ENCODE data around the gene HMGXB4. TPM values are rescaled to one million over a fixed set of nuclear protein-coding genes. Genes with fewer than 3 reads are reported as not detected.

Gene HMGXB4
- total and polyA plus RNA-seq, 2 donors from 2014 or later = 3.7 to 17.3 TPM

DNA sequence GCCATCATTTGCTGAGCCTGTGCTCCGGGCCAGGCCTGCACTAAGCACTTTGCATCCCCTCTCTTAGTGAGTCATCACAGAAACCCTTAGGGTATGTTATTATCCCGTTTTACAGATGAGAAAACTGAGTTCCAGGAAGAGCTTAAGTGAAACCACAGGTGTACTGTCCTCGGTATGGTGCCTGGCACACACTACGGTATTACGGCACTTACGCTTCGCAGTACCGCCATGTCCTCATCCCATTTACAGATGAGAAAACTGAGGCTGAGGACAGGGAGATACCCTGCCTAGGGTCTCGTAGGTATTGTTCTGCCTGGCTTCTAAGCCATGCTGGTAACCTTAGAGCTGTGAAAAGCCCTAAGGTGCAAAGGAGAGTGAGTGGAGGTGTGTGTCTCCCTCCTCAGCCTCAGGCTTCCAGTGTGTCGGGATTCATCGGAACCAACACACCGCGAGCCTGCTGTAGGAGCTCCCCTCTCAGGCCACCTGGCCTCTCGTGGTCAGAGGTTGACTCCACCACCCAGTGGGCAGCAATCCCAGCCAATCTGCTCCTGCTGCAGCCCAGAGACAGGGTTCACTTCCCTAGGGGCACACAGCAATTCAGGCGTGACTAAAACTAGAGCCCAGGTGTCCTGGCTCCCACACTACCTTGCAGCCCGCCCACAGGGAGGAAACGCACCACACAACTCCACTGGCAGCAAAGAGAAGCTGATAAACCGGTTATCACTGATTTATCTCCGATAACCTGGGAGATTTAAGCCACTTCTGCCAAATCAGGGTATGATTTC lies 84.0 kb downstream of the HMGXB4 start:
- Histone ChIP-seq H3K9ac (ENCODE audit: low read length in 3 of 3) (no peak overlapping the region), H3K27me3 (ENCODE audit: control insufficient read depth, insufficient read depth, low read length) (no peaks in the 10 kb centered on the region), H3K9me3 (ENCODE audit: control insufficient read depth in 2 of 3, insufficient read depth in 1 of 3, low read length in 3 of 3) (no peaks in the 10 kb centered on the region), H3K4me1 (ENCODE audit: control insufficient read depth in 2 of 3, insufficient read depth in 2 of 3, low read depth in 1 of 3, low read length in 3 of 3) (no peaks in the 10 kb centered on the region), H3K36me3 (ENCODE audit: control insufficient read depth in 2 of 3, insufficient read depth in 3 of 3, low read length in 3 of 3) (peaks cover 12 to 50% (median 33%) of the 10 kb centered on the region in 3 donors), H3K27ac (ENCODE audit: low read depth in 2 of 2, low read length in 2 of 2) (no peak overlapping the region), H3K4me3 (ENCODE audit: low read length in 3 of 3) (no peak overlapping the region)
- TF ChIP-seq, protein P1, sequence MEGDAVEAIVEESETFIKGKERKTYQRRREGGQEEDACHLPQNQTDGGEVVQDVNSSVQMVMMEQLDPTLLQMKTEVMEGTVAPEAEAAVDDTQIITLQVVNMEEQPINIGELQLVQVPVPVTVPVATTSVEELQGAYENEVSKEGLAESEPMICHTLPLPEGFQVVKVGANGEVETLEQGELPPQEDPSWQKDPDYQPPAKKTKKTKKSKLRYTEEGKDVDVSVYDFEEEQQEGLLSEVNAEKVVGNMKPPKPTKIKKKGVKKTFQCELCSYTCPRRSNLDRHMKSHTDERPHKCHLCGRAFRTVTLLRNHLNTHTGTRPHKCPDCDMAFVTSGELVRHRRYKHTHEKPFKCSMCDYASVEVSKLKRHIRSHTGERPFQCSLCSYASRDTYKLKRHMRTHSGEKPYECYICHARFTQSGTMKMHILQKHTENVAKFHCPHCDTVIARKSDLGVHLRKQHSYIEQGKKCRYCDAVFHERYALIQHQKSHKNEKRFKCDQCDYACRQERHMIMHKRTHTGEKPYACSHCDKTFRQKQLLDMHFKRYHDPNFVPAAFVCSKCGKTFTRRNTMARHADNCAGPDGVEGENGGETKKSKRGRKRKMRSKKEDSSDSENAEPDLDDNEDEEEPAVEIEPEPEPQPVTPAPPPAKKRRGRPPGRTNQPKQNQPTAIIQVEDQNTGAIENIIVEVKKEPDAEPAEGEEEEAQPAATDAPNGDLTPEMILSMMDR (IDR thresholded peaks at IDR 0.05; ENCODE audit: borderline replicate concordance, extremely low read depth, insufficient read depth) = no peak
- intact Hi-C loops (cut with DNase I) = loop anchor here (10.0 kb wide), 1 partner anchor 244 kb away; no protein-coding TSS in a partner anchor
- peak in 1 of 5 donors; percentile 43 for DNase-seq
- FAIRE-seq = no peak

GRCh38 chr22:35342390-35342789 lies 85.1 kb downstream of the HMGXB4 start:
- no peak overlapping the region for H3K4me3 ChIP-seq (ENCODE audit: low read length in 3 of 3)
- peaks cover 12 to 50% (median 29%) of the 10 kb centered on the region in 3 donors for H3K36me3 ChIP-seq (ENCODE audit: control insufficient read depth in 2 of 3, insufficient read depth in 3 of 3, low read length in 3 of 3)
- H3K27me3 ChIP-seq (ENCODE audit: control insufficient read depth, insufficient read depth, low read length) = no peaks in the 10 kb centered on the region
- TF ChIP-seq, protein P1 (IDR thresholded peaks at IDR 0.05; ENCODE audit: borderline replicate concordance, extremely low read depth, insufficient read depth) = no peak
- H3K9me3 ChIP-seq (ENCODE audit: control insufficient read depth in 2 of 3, insufficient read depth in 1 of 3, low read length in 3 of 3) = no peaks in the 10 kb centered on the region
- H3K4me1 ChIP-seq (ENCODE audit: control insufficient read depth in 2 of 3, insufficient read depth in 2 of 3, low read depth in 1 of 3, low read length in 3 of 3) = no peaks in the 10 kb centered on the region
- FAIRE-seq (no peak), DNase-seq (peak in 1 of 5 donors; percentile 43)
- intact Hi-C loops (cut with DNase I) = loop anchor here (10.0 kb wide), 1 partner anchor 242 kb away; no protein-coding TSS in a partner anchor
- no peak overlapping the region for H3K9ac ChIP-seq (ENCODE audit: low read length in 3 of 3)
- no peak overlapping the region for H3K27ac ChIP-seq (ENCODE audit: low read depth in 2 of 2, low read length in 2 of 2)

GRCh38 chr22:35343664-35344550 lies 86.6 kb downstream of the HMGXB4 start:
- no peaks in the 10 kb centered on the region for H3K4me1 ChIP-seq (ENCODE audit: control insufficient read depth in 2 of 3, insufficient read depth in 2 of 3, low read depth in 1 of 3, low read length in 3 of 3)
- no peaks in the 10 kb centered on the region for H3K9me3 ChIP-seq (ENCODE audit: control insufficient read depth in 2 of 3, insufficient read depth in 1 of 3, low read length in 3 of 3)
- no peak overlapping the region for H3K27ac ChIP-seq (ENCODE audit: low read depth in 2 of 2, low read length in 2 of 2)
- H3K9ac ChIP-seq (ENCODE audit: low read length in 3 of 3) = no peak overlapping the region
- H3K27me3 ChIP-seq (ENCODE audit: control insufficient read depth, insufficient read depth, low read length) = no peaks in the 10 kb centered on the region
- intact Hi-C loops (cut with DNase I) = loop anchor here (10.0 kb wide), 1 partner anchor 241 kb away; no protein-coding TSS in a partner anchor
- DNase-seq (peak in 1 of 5 donors; percentile 71), FAIRE-seq (no peak)
- peak overlapping the region in 1 of 3 donors; percentile 39 for H3K4me3 ChIP-seq (ENCODE audit: low read length in 3 of 3)
- TF ChIP-seq, protein P1 (IDR thresholded peaks at IDR 0.05; ENCODE audit: borderline replicate concordance, extremely low read depth, insufficient read depth) = no peak
- H3K36me3 ChIP-seq (ENCODE audit: control insufficient read depth in 2 of 3, insufficient read depth in 3 of 3, low read length in 3 of 3) = peaks cover 12 to 41% (median 26%) of the 10 kb centered on the region in 3 donors

Measured in kidney (tissue), 14 donors.